ENCODE data around the gene MROH2A.

Gene MROH2A

GRCh38 chr2:233821196-233821595 is 43.1 kb downstream of the MROH2A start:
- DNase-seq: no peak

GRCh38 chr2:233821709-233822100 is 43.6 kb downstream of the MROH2A start:
- DNase-seq: no peak

GRCh38 chr2:233822101-233822771 is 44.1 kb downstream of the MROH2A start:
- no peak for DNase-seq

GRCh38 chr2:233822781-233823730 is 44.9 kb downstream of the MROH2A start:
- no peak for DNase-seq

- DNase-seq: no peak
Measured at GRCh38 chr2:233823731-233824121, 45.6 kb downstream of the MROH2A start.

- no peak for DNase-seq
Measured at GRCh38 chr2:233824373-233824772, 46.2 kb downstream of the MROH2A start.

GRCh38 chr2:233828546-233829192 is 50.5 kb downstream of the MROH2A start:
- DNase-seq: no peak

GRCh38 chr2:233829193-233830110 is 51.3 kb downstream of the MROH2A start:
- DNase-seq: no peak

- DNase-seq: no peak
Measured at GRCh38 chr2:233830111-233830802, 52.1 kb downstream of the MROH2A start.

GRCh38 chr2:233831011-233831721 is 53.0 kb downstream of the MROH2A start:
- no peak for DNase-seq

GRCh38 chr2:233831861-233832260 is 53.7 kb downstream of the MROH2A start:
- no peak for DNase-seq

- DNase-seq: no peak
Measured at GRCh38 chr2:233832414-233832813, 54.3 kb downstream of the MROH2A start.

- DNase-seq: peak; percentile 40 to 66
Measured at GRCh38 chr2:233832869-233833311, 54.8 kb downstream of the MROH2A start.

- no peak for DNase-seq
Measured at GRCh38 chr2:233833345-233833744, 55.2 kb downstream of the MROH2A start.

GRCh38 chr2:233835230-233836186 is 57.4 kb downstream of the MROH2A start:
- no peak for DNase-seq

GRCh38 chr2:233836359-233836758 is 58.2 kb downstream of the MROH2A start:
- DNase-seq: no peak

GRCh38 chr2:233837694-233838229 is 59.6 kb downstream of the MROH2A start:
- DNase-seq: no peak

GRCh38 chr2:233838251-233838650 is 60.1 kb downstream of the MROH2A start:
- no peak for DNase-seq

- DNase-seq: no peak
Measured at GRCh38 chr2:233838726-233839446, 60.8 kb downstream of the MROH2A start.

All from SW 1271 (cell line).